IMR-90 (cell line): ENCODE measurements around the gene PDLIM1. TPM values are rescaled to one million over a fixed set of nuclear protein-coding genes. Genes with fewer than 3 reads are reported as not detected.

ENCODE experiments used
- ATAC-seq: fragments of 200-7000 bp; cut with Tn5 transposase; 2 replicates; pipeline ENCODE4 v1.9.1; 2020; ENCODE audit warnings: low read depth, mild to moderate bottlenecking, moderate library complexity
- BruUV-seq: library from RNA; stranded (reverse); fragments of 400-500 nt; replicated peaks from 2 replicates; lab custom pipeline; 2021; lab: Mats Ljungman, UMichigan
- CTCF ChIA-PET: fragments of 300-600 bp; formaldehyde crosslinking; extraction: SDS; loops from one replicate; lab custom pipeline; 2021; ENCODE audit warnings: antibody characterized with exemption; lab: Yijun Ruan, JAX
- POLR2A ChIA-PET: fragments of 300-600 bp; sonication (Branson Sonifier 250); formaldehyde crosslinking; loops from one replicate; lab custom pipeline; 2022; ENCODE audit warnings: antibody characterized with exemption; ENCODE audit not compliant: unreplicated experiment; lab: Charles Lee
- DNase-seq: peaks from one replicate; pipeline ENCODE4 v3.0.0; 2013
- H2AFZ ChIP-seq: replicated peaks from 2 replicates; pipeline ENCODE3; 2013; ENCODE audit warnings: low read length, mild to moderate bottlenecking; ENCODE audit not compliant: poor library complexity
- H2AK5ac ChIP-seq: 2 replicates; pipeline ENCODE4 v1.6.1; 2013; ENCODE audit warnings: low read depth, low read length, inconsistent platforms
- H2AK9ac ChIP-seq: replicated peaks from 2 replicates; pipeline ENCODE3; 2013; ENCODE audit warnings: mild to moderate bottlenecking, low read depth, low read length, moderate library complexity; ENCODE audit not compliant: poor library complexity
- H2BK120ac ChIP-seq: 2 replicates; pipeline ENCODE4 v1.6.1; 2013; ENCODE audit warnings: low read depth, low read length, inconsistent platforms
- H2BK15ac ChIP-seq: 3 replicates; pipeline ENCODE4 v1.6.1; 2013; ENCODE audit warnings: low read depth, low read length, inconsistent platforms
- H2BK20ac ChIP-seq: 2 replicates; pipeline ENCODE4 v1.6.1; 2013; ENCODE audit warnings: low read depth, mild to moderate bottlenecking, inconsistent platforms, low read length, moderate library complexity
- H2BK5ac ChIP-seq: 2 replicates; pipeline ENCODE4 v1.6.1; 2013; ENCODE audit warnings: mild to moderate bottlenecking, low read depth, low read length, inconsistent platforms; ENCODE audit not compliant: poor library complexity, severe bottlenecking
- H3K14ac ChIP-seq: replicated peaks from 2 replicates; pipeline ENCODE4 v1.6.1; 2013; ENCODE audit warnings: low read depth, low read length, inconsistent platforms
- H3K18ac ChIP-seq: 2 replicates; pipeline ENCODE4 v1.6.1; 2013; ENCODE audit warnings: low read depth, low read length, control low read depth
- H3K23ac ChIP-seq: 2 replicates; pipeline ENCODE4 v1.6.1; 2013; ENCODE audit warnings: low read depth, low read length, inconsistent platforms
- H3K27ac ChIP-seq: 2 replicates; pipeline ENCODE4 v1.5.1; 2013; ENCODE audit warnings: mild to moderate bottlenecking, control low read depth, low read length; ENCODE audit not compliant: insufficient read depth
- H3K27me3 ChIP-seq: 2 replicates; pipeline ENCODE4 v1.6.1; 2013; ENCODE audit warnings: low read length; ENCODE audit not compliant: control insufficient read depth, insufficient read depth
- H3K36me3 ChIP-seq: 2 replicates; pipeline ENCODE4 v1.6.1; 2013; ENCODE audit warnings: low read length, mixed read lengths; ENCODE audit not compliant: control insufficient read depth, insufficient read depth
- H3K4ac ChIP-seq: 2 replicates; pipeline ENCODE4 v1.6.1; 2013; ENCODE audit warnings: low read depth, low read length, inconsistent platforms
- H3K4me1 ChIP-seq: 2 replicates; pipeline ENCODE4 v1.6.1; 2013; ENCODE audit warnings: low read length, mixed read lengths; ENCODE audit not compliant: control insufficient read depth, insufficient read depth
- H3K4me2 ChIP-seq: 2 replicates; pipeline ENCODE4 v1.6.1; 2013; ENCODE audit warnings: low read depth, mild to moderate bottlenecking, control low read depth, low read length, moderate library complexity
- H3K4me3 ChIP-seq: 2 replicates; pipeline ENCODE4 v1.5.1; 2013; ENCODE audit warnings: low read depth, mild to moderate bottlenecking, control low read depth, low read length, moderate library complexity; ENCODE audit not compliant: insufficient read depth
- H3K56ac ChIP-seq: 2 replicates; pipeline ENCODE4 v1.6.1; 2013; ENCODE audit warnings: low read length, inconsistent platforms; ENCODE audit not compliant: insufficient read depth; ENCODE audit errors: extremely low read depth
- H3K79me1 ChIP-seq, 2 experiments: 2 replicates each; pipeline ENCODE4 v1.6.1; 2013; ENCODE audit warnings: low read length in 2 of 2, inconsistent platforms in 1 of 2, low read depth in 1 of 2
- H3K9ac ChIP-seq: 2 replicates; pipeline ENCODE4 v1.6.1; 2013; ENCODE audit warnings: low read depth, low read length, control low read depth
- H3K9me1 ChIP-seq: 2 replicates; pipeline ENCODE4 v1.6.1; 2013; ENCODE audit warnings: low read length, inconsistent platforms; ENCODE audit not compliant: insufficient read depth
- H3K9me3 ChIP-seq: 2 replicates; pipeline ENCODE4 v1.6.1; 2013; ENCODE audit warnings: low read length; ENCODE audit not compliant: control insufficient read depth, insufficient read depth
- H4K20me1 ChIP-seq: 2 replicates; pipeline ENCODE4 v1.6.1; 2013; ENCODE audit warnings: low read length, inconsistent platforms; ENCODE audit not compliant: insufficient read depth
- H4K5ac ChIP-seq: 2 replicates; pipeline ENCODE4 v1.6.1; 2013; ENCODE audit warnings: mild to moderate bottlenecking, low read depth, low read length, control low read depth
- H4K8ac ChIP-seq, 2 experiments: 2 replicates each; pipeline ENCODE4 v1.6.1; 2013; ENCODE audit warnings: low read depth in 2 of 2, low read length in 2 of 2, control low read depth in 1 of 2, inconsistent platforms in 1 of 2
- H4K91ac ChIP-seq: 2 replicates; pipeline ENCODE4 v1.6.1; 2013; ENCODE audit warnings: low read depth, low read length, inconsistent platforms; ENCODE audit not compliant: insufficient read depth
- BHLHE40 ChIP-seq: fragments of 150-350 bp; IDR thresholded peaks from 2 replicates; pipeline ENCODE4 v1.6.1; 2016; ENCODE audit warnings: mild to moderate bottlenecking, low read depth, low read length
- CEBPB ChIP-seq: IDR thresholded peaks from 2 replicates; pipeline ENCODE4 v1.6.1; 2012; ENCODE audit warnings: low read depth, low read length, improper control_type of control experiment
- CHD1 ChIP-seq: IDR thresholded peaks from 2 replicates; pipeline ENCODE4 v1.6.1; 2012; ENCODE audit warnings: low read depth, low read length, improper control_type of control experiment
- CTCF ChIP-seq: conservative IDR thresholded peaks from 2 replicates; pipeline ENCODE4 v1.5.1; 2012; ENCODE audit warnings: mild to moderate bottlenecking, low read depth, low read length, improper control_type of control experiment
- ELK1 ChIP-seq: fragments of 150-350 bp; IDR thresholded peaks from 2 replicates; pipeline ENCODE4 v1.6.1; 2016; ENCODE audit warnings: low read depth, mild to moderate bottlenecking, low read length, moderate library complexity, borderline replicate concordance
- FOS ChIP-seq: fragments of 150-350 bp; IDR thresholded peaks from 2 replicates; pipeline ENCODE4 v1.6.1; 2016; ENCODE audit warnings: low read depth, low read length
- MAFK ChIP-seq: IDR thresholded peaks from 2 replicates; pipeline ENCODE4 v1.6.1; 2012; ENCODE audit warnings: low read depth, low read length, improper control_type of control experiment
- MAZ ChIP-seq: IDR thresholded peaks from 2 replicates; pipeline ENCODE4 v1.6.1; 2012; ENCODE audit warnings: low read depth, mild to moderate bottlenecking, low read length, improper control_type of control experiment, moderate library complexity, borderline replicate concordance
- MXI1 ChIP-seq: IDR thresholded peaks from 2 replicates; pipeline ENCODE4 v1.6.1; 2012; ENCODE audit warnings: low read depth, mild to moderate bottlenecking, low read length, moderate library complexity, borderline replicate concordance
- NFE2L2 ChIP-seq: fragments of 150-350 bp; IDR thresholded peaks from 2 replicates; pipeline ENCODE4 v1.6.1; 2016; ENCODE audit warnings: low read depth, mild to moderate bottlenecking, low read length
- POLR2A ChIP-seq: IDR thresholded peaks from 2 replicates; pipeline ENCODE4 v1.6.1; 2012; ENCODE audit warnings: mild to moderate bottlenecking, low read depth, low read length
- RAD21 ChIP-seq: IDR thresholded peaks from 2 replicates; pipeline ENCODE4 v1.6.1; 2012; ENCODE audit warnings: low read length, improper control_type of control experiment
- RCOR1 ChIP-seq: IDR thresholded peaks from 2 replicates; pipeline ENCODE4 v1.6.1; 2012; ENCODE audit warnings: mild to moderate bottlenecking, low read length, improper control_type of control experiment; ENCODE audit not compliant: insufficient replicate concordance
- RFX5 ChIP-seq: IDR thresholded peaks from 2 replicates; pipeline ENCODE4 v1.8.0; 2012; ENCODE audit warnings: low read depth, mild to moderate bottlenecking, low read length, moderate library complexity
- SMC3 ChIP-seq: fragments of 150-350 bp; IDR thresholded peaks from 2 replicates; pipeline ENCODE4 v1.6.1; 2016; ENCODE audit warnings: low read depth, mild to moderate bottlenecking, antibody characterized with exemption, low read length, moderate library complexity
- USF2 ChIP-seq: fragments of 150-350 bp; IDR thresholded peaks from 2 replicates; pipeline ENCODE4 v1.6.1; 2017; ENCODE audit warnings: mild to moderate bottlenecking, antibody characterized with exemption, low read length, low read depth
- WGBS, 2 experiments: methylation state at CpG; one replicate each; pipeline versions ENCODE4 v1.1.5 to v1.1.7; 2013; ENCODE audit warnings: missing lambda C conversion rate in 2 of 2; ENCODE audit not compliant: insufficient read length in 1 of 2; ENCODE audit errors: extremely low coverage in 2 of 2; 5-methylcytosine and 5-hydroxymethylcytosine counted together
- dilution Hi-C: fragments of 300-500 bp; cut with HindIII; formaldehyde crosslinking; loops from one replicate; pipeline ENCODE4 v1.14.3; 2018; ENCODE audit warnings: low sequenced_read_pairs; ENCODE audit not compliant: unreplicated experiment
- in situ Hi-C: fragments of 300-500 bp; cut with MboI; formaldehyde crosslinking; loops from 3 replicates; pipeline ENCODE4 v1.14.3; 2019; ENCODE audit warnings: low sequenced_read_pairs, inconsistent platforms, mixed read lengths
- intact Hi-C: fragments of 100-400 bp; cut with micrococcal nuclease; formaldehyde crosslinking; loops from 2 replicates; pipeline ENCODE4 v1.10.0; 2022
- polyA plus RNA-seq, 3 experiments: library from polyadenylated mRNA; depleted of rRNA; stranded (reverse); fragments of >200 nt; gene quantifications; 2 replicates each; pipeline ENCODE4 v1.2.3, GENCODE V29; 2012; ENCODE audit warnings: low replicate concordance in 1 of 3
- total RNA-seq: library from RNA; depleted of rRNA; stranded (reverse); fragments of >200 nt; gene quantifications from 2 replicates; pipeline ENCODE4 v1.2.3, GENCODE V29; 2012

PDLIM1 gene
- total and polyA plus RNA-seq, 2 of the 4 experiments (the other 2 are of a cell fraction): 30.1 to 187 TPM

GRCh38 chr10:95315509-95315908, 24.7 kb upstream of the PDLIM1 start:
- Histone ChIP-seq H4K91ac (no peak overlapping the region), H4K20me1 (no peaks in the 10 kb centered on the region), H3K9me3 (no peaks in the 10 kb centered on the region), H3K56ac (no peak overlapping the region), H2AK9ac (no peak overlapping the region), H2BK5ac (no peak overlapping the region), H3K18ac (no peak overlapping the region), H3K36me3 (no peaks in the 10 kb centered on the region), H3K4me2 (no peak overlapping the region), H3K14ac (peak overlapping the region; percentile 40; the same call in 1 of the 2 replicates), H3K23ac (0 out of 2 replicates have a peak overlapping the region, but pooled peaks have one; percentile 14), H3K4me3 (no peak overlapping the region), H2AFZ (no peak overlapping the region), H3K9ac (no peak overlapping the region), H2BK15ac (no peak overlapping the region), H3K27ac (no peak overlapping the region), H3K27me3 (peaks cover 3% of the 10 kb centered on the region; the same call in 1 of the 2 replicates), H2BK120ac (no peak overlapping the region; the same call in 1 of the 2 replicates), H4K5ac (no peak overlapping the region), H2BK20ac (no peak overlapping the region), H3K4me1 (peaks cover 11% of the 10 kb centered on the region), H3K4ac (no peak overlapping the region), H4K8ac (no peak overlapping the region), H3K9me1 (0 out of 2 replicates have a peak, but pooled peaks cover 2% of the 10 kb centered on the region), H3K79me1 (no peaks in the 10 kb centered on the region), H2AK5ac (no peak overlapping the region)
- dilution Hi-C loops: no loop called here
- intact Hi-C loops: no loop called here
- in situ Hi-C loops: no loop called here
- BruUV-seq: no TSS peak
- ChIA-PET CTCF (interaction anchor here (1.0 kb wide), 1 partner anchor 48 kb away, joined by 4 read pairs; no protein-coding TSS in a partner anchor), POLR2A (no interaction called here)
- TF ChIP-seq MAFK (no peak), FOS (no peak), USF2 (no peak), POLR2A (no peak), CEBPB (no peak), RAD21 (no peak), MXI1 (no peak), MAZ (no peak), NFE2L2 (no peak), CTCF (no peak), SMC3 (no peak), RFX5 (no peak), RCOR1 (no peak), BHLHE40 (no peak), ELK1 (no peak), CHD1 (no peak)
- DNase-seq (no peak), ATAC-seq (no peak)
- WGBS, 2 experiments: no CpG with 5 or more reads among the region's 2 CpGs
